Activated CD4-positive, CD25-positive, alpha-beta regulatory T cell (primary cell): ENCODE data around the gene URB2.
"Not testable (repeated sequence)": the region's sequence is repeated elsewhere in the genome, so short reads cannot be mapped to it uniquely, and the experiment has no call there.

Experiments
- DNase-seq, 4 experiments: peaks; one replicate each; lab custom pipeline; 2025; lab: John Stamatoyannopoulos, UW

The URB2 gene

GRCh38 chr1:229693129-229693900, 67.3 kb downstream of the URB2 start:
- DNase-seq, result no peak

GRCh38 chr1:229694053-229694693, 68.1 kb downstream of the URB2 start:
- DNase-seq, result no peak

- no peak for DNase-seq
These were observed 70.3 kb downstream of the URB2 start for GRCh38 chr1:229696385-229696784.

GRCh38 chr1:229699613-229700267, 73.7 kb downstream of the URB2 start:
- DNase-seq, result no peak

- no peak for DNase-seq
These were observed 78.1 kb downstream of the URB2 start for GRCh38 chr1:229704157-229704556.

- DNase-seq, result not testable (repeated sequence)
These were observed 79.1 kb downstream of the URB2 start for GRCh38 chr1:229705152-229705551.

- DNase-seq, result not testable (repeated sequence)
These were observed 81.1 kb downstream of the URB2 start for GRCh38 chr1:229707127-229707526.

GRCh38 chr1:229709500-229710013, 83.5 kb downstream of the URB2 start:
- no peak for DNase-seq
